Loucy (cell line): ENCODE data around the gene MACO1.

Experiments used
- EZH2phosphoT487 ChIP-seq: fragments of 200-600 bp; IDR thresholded peaks from 2 replicates; pipeline ENCODE4 v1.6.1; 2018; ENCODE audit warnings: antibody characterized with exemption, mild to moderate bottlenecking, moderate library complexity, borderline replicate concordance
- TF ChIP-seq, protein P1 (sequence below): fragments of 200-600 bp; sonication (generic); conservative IDR thresholded peaks from 2 replicates; pipeline ENCODE4 v1.5.1; 2014; ENCODE audit warnings: mild to moderate bottlenecking, antibody characterized with exemption, low read length

- TF ChIP-seq, protein P1, sequence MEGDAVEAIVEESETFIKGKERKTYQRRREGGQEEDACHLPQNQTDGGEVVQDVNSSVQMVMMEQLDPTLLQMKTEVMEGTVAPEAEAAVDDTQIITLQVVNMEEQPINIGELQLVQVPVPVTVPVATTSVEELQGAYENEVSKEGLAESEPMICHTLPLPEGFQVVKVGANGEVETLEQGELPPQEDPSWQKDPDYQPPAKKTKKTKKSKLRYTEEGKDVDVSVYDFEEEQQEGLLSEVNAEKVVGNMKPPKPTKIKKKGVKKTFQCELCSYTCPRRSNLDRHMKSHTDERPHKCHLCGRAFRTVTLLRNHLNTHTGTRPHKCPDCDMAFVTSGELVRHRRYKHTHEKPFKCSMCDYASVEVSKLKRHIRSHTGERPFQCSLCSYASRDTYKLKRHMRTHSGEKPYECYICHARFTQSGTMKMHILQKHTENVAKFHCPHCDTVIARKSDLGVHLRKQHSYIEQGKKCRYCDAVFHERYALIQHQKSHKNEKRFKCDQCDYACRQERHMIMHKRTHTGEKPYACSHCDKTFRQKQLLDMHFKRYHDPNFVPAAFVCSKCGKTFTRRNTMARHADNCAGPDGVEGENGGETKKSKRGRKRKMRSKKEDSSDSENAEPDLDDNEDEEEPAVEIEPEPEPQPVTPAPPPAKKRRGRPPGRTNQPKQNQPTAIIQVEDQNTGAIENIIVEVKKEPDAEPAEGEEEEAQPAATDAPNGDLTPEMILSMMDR = no peak
- TF ChIP-seq EZH2phosphoT487 = no peak
Observed at GRCh38 chr1:25527226-25527846, 96.6 kb downstream of the MACO1 start.
